ENCODE measurements around the gene POSTN.

DNA sequence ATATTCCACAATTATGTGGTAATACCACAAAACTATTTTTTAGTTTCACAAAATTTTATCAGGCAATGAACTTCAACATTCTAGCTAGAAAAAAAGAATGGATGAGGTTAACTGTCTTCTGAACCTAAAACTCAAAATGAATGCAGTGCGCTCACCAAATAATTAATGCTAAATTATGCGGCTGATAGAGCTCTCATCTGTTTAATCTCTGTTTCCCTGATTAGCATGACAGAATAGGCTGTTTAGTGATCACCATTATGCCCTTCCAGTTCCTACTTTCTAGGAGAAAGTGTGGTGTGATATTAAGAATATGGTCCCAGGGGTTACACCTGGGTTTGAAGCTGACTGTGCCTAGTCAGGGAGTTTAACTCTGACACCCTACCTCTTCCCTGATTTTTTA, 42.8 kb upstream of the POSTN start:
- TF ChIP-seq, protein P1, sequence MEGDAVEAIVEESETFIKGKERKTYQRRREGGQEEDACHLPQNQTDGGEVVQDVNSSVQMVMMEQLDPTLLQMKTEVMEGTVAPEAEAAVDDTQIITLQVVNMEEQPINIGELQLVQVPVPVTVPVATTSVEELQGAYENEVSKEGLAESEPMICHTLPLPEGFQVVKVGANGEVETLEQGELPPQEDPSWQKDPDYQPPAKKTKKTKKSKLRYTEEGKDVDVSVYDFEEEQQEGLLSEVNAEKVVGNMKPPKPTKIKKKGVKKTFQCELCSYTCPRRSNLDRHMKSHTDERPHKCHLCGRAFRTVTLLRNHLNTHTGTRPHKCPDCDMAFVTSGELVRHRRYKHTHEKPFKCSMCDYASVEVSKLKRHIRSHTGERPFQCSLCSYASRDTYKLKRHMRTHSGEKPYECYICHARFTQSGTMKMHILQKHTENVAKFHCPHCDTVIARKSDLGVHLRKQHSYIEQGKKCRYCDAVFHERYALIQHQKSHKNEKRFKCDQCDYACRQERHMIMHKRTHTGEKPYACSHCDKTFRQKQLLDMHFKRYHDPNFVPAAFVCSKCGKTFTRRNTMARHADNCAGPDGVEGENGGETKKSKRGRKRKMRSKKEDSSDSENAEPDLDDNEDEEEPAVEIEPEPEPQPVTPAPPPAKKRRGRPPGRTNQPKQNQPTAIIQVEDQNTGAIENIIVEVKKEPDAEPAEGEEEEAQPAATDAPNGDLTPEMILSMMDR (conservative IDR thresholded peaks at IDR 0.05; ENCODE audit: low read depth, low read length): no peak
- TF ChIP-seq POLR2A (IDR thresholded peaks at IDR 0.05; ENCODE audit: low read depth, low read length) (no peak), MAZ (IDR thresholded peaks at IDR 0.05; ENCODE audit: borderline replicate concordance, low read depth, low read length) (no peak), BHLHE40 (IDR thresholded peaks at IDR 0.05; ENCODE audit: low read depth, low read length) (no peak), FOS (IDR thresholded peaks at IDR 0.05; ENCODE audit: low read depth, low read length) (no peak), NFE2L2 (IDR thresholded peaks at IDR 0.05; ENCODE audit: low read depth, low read length) (no peak), CEBPB (IDR thresholded peaks at IDR 0.05; ENCODE audit: low read depth, low read length) (no peak), MXI1 (IDR thresholded peaks at IDR 0.05; ENCODE audit: borderline replicate concordance, low read depth, low read length) (no peak), RFX5 (IDR thresholded peaks at IDR 0.05; ENCODE audit: low read depth, low read length) (no peak)
- TF ChIP-seq, protein P2, sequence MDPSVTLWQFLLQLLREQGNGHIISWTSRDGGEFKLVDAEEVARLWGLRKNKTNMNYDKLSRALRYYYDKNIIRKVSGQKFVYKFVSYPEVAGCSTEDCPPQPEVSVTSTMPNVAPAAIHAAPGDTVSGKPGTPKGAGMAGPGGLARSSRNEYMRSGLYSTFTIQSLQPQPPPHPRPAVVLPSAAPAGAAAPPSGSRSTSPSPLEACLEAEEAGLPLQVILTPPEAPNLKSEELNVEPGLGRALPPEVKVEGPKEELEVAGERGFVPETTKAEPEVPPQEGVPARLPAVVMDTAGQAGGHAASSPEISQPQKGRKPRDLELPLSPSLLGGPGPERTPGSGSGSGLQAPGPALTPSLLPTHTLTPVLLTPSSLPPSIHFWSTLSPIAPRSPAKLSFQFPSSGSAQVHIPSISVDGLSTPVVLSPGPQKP (IDR thresholded peaks at IDR 0.05; ENCODE audit: borderline replicate concordance, low read depth, low read length): no peak
- TF ChIP-seq, protein P3, sequence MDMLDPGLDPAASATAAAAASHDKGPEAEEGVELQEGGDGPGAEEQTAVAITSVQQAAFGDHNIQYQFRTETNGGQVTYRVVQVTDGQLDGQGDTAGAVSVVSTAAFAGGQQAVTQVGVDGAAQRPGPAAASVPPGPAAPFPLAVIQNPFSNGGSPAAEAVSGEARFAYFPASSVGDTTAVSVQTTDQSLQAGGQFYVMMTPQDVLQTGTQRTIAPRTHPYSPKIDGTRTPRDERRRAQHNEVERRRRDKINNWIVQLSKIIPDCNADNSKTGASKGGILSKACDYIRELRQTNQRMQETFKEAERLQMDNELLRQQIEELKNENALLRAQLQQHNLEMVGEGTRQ (IDR thresholded peaks at IDR 0.05; ENCODE audit: low read depth, low read length): no peak
